Measurements from ENCODE around the gene G6PC1. TPM values are rescaled to one million over a fixed set of nuclear protein-coding genes. Genes with fewer than 3 reads are reported as not detected.

G6PC1 gene
- total and polyA plus RNA-seq, 2 of the 13 experiments (the other 11 are each of a cell fraction or from before 2014, with no cell fraction given), result 1.7 to 37.9 TPM

DNA sequence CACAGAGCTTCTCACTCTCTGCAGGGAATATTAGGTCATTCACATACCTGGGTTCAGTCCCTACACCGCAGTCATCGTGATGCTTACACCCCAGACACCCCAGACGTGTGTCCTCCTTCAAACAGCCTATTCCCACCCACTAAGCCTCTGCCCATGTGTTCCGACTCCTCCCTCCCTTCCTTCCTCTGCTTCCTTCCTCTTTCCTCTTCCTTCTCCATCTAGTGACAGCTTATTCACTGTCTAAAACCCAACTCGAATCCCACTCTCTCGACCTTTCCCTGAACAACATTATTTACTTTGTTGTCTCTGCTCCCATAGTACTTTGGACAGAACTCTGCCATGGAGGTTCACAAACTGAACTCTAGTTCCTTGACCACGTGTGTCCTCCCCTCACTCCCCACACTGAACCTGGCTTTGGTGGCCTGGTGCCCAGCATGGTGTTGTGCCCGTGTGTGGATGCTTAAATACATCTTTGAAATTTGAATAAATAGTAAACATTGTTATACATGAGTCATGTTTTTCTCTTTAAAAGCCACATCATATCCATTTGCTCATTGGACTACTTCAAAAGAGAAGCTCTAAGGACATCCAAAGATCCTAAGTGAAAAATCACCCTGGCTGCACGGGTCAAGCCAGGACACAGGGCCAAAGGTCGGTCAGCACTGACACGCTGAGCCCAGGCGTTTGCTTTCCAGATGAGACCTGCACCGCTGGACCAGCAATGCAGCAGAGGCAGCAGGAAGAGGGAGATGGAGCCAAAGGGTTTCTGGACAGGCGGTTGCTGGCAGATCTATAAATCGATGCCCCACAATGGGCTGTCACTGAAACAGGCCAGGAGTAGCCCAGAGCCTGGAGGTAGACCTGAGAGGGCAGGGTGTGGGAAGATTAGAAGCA, 14.1 kb upstream of the G6PC1 start (continued):
- no peak for TF ChIP-seq IRX3 (CRISPR knock-in tag; IDR thresholded peaks at IDR 0.05; ENCODE audit: borderline replicate concordance, low read depth)
- TF ChIP-seq SNAI1 (CRISPR knock-in tag; IDR thresholded peaks at IDR 0.05; ENCODE audit: borderline replicate concordance), result no peak
- peak; percentile 58; the same call in 1 of the 2 replicates for TF ChIP-seq CSRNP1 (CRISPR knock-in tag; IDR thresholded peaks at IDR 0.05)
- TF ChIP-seq ZBED4 (CRISPR knock-in tag; IDR thresholded peaks at IDR 0.05; ENCODE audit: borderline replicate concordance), result no peak; the same call in none of the 2 replicates
- peak; percentile 80 for TF ChIP-seq JUN (CRISPR knock-in tag; IDR thresholded peaks at IDR 0.05)
- peak; percentile 83 for TF ChIP-seq HOMEZ (CRISPR knock-in tag; IDR thresholded peaks at IDR 0.05; ENCODE audit: low read depth)
- TF ChIP-seq SNAPC2 (CRISPR knock-in tag; IDR thresholded peaks at IDR 0.05), result 0 out of 2 replicates have a peak, but pooled peaks have one; percentile 63
- TF ChIP-seq AGO1 (IDR thresholded peaks at IDR 0.05; ENCODE audit: low read depth, low read length, poor library complexity, severe bottlenecking), result no peak
- peak; percentile 88 for TF ChIP-seq HNF4G (IDR thresholded peaks at IDR 0.05; ENCODE audit: borderline replicate concordance, low read depth, low read length)
- TF ChIP-seq HNF4G (CRISPR knock-in tag; IDR thresholded peaks at IDR 0.05; ENCODE audit: borderline replicate concordance, low read depth), result peak; percentile 98
- TF ChIP-seq, protein P1, sequence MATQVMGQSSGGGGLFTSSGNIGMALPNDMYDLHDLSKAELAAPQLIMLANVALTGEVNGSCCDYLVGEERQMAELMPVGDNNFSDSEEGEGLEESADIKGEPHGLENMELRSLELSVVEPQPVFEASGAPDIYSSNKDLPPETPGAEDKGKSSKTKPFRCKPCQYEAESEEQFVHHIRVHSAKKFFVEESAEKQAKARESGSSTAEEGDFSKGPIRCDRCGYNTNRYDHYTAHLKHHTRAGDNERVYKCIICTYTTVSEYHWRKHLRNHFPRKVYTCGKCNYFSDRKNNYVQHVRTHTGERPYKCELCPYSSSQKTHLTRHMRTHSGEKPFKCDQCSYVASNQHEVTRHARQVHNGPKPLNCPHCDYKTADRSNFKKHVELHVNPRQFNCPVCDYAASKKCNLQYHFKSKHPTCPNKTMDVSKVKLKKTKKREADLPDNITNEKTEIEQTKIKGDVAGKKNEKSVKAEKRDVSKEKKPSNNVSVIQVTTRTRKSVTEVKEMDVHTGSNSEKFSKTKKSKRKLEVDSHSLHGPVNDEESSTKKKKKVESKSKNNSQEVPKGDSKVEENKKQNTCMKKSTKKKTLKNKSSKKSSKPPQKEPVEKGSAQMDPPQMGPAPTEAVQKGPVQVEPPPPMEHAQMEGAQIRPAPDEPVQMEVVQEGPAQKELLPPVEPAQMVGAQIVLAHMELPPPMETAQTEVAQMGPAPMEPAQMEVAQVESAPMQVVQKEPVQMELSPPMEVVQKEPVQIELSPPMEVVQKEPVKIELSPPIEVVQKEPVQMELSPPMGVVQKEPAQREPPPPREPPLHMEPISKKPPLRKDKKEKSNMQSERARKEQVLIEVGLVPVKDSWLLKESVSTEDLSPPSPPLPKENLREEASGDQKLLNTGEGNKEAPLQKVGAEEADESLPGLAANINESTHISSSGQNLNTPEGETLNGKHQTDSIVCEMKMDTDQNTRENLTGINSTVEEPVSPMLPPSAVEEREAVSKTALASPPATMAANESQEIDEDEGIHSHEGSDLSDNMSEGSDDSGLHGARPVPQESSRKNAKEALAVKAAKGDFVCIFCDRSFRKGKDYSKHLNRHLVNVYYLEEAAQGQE (IDR thresholded peaks at IDR 0.05; ENCODE audit: borderline replicate concordance in 1 of 2, low read depth in 1 of 2, low read length in 2 of 2), result peak in 1 of 2 experiments; percentile 18; a peak in 1 of 4 replicates
- TF ChIP-seq, protein P2, sequence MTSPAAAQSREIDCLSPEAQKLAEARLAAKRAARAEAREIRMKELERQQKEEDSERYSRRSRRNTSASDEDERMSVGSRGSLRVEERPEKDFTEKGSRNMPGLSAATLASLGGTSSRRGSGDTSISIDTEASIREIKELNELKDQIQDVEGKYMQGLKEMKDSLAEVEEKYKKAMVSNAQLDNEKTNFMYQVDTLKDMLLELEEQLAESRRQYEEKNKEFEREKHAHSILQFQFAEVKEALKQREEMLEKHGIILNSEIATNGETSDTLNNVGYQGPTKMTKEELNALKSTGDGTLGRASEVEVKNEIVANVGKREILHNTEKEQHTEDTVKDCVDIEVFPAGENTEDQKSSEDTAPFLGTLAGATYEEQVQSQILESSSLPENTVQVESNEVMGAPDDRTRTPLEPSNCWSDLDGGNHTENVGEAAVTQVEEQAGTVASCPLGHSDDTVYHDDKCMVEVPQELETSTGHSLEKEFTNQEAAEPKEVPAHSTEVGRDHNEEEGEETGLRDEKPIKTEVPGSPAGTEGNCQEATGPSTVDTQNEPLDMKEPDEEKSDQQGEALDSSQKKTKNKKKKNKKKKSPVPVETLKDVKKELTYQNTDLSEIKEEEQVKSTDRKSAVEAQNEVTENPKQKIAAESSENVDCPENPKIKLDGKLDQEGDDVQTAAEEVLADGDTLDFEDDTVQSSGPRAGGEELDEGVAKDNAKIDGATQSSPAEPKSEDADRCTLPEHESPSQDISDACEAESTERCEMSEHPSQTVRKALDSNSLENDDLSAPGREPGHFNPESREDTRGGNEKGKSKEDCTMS (CRISPR knock-in tag; conservative IDR thresholded peaks at IDR 0.05), result no peak; the same call in 1 of the 2 replicates
- TF ChIP-seq KAT7 (CRISPR knock-in tag; IDR thresholded peaks at IDR 0.05; ENCODE audit: borderline replicate concordance), result no peak; the same call in 1 of the 2 replicates

Data from HepG2 (cell line).